RKO (cell line): ENCODE data around the gene AP1S1.
"Not testable (repeated sequence)": the region's sequence is repeated elsewhere in the genome, so short reads cannot be mapped to it uniquely, and the experiment has no call there.

Experiments
- DNase-seq: peaks from one replicate; pipeline ENCODE4 v3.0.0-alpha.2; 2016; ENCODE audit warnings: low spot score

Gene AP1S1

GRCh38 chr7:101201695-101202602 lies 47.7 kb downstream of the AP1S1 start:
- DNase-seq: no peak

DNA sequence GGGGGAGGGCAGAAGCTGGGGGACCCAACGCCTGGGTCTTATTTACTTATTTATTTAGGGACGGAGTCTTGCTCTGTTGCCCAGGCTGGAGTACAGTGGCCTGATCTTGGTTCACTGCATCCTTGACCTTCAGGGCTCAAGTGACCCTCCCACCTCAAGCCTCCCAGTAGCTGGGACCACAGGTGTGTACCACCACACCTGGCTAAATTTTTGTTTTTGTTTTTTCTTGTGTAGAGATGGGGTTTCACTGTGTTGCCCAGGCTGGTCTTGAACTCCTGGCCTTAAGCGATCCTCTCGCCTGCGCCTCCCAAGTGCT lies 48.3 kb downstream of the AP1S1 start:
- DNase-seq: no peak

- DNase-seq: not testable (repeated sequence)
Measured at GRCh38 chr7:101203740-101204738, 49.8 kb downstream of the AP1S1 start.

- no peak for DNase-seq
Measured at GRCh38 chr7:101205901-101206664, 51.8 kb downstream of the AP1S1 start.

DNA sequence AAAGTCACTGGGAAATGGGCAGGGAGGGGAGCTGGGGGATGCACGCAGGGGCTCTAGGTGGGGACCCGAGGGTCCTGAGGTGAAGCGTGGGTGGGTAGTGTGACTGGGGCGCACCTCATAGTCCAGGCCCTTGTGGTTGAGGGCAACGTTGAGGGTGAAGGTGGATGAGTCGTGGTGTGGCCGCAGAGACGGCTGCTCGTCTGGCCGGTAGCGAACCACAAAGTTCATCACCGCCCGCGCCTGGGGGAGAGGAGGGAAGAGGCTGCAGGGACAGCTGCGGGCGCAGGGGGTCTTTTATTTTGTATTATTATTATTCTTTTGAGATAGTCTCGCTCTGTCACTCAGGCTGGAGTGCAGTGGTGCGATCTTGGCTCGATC lies 52.4 kb downstream of the AP1S1 start:
- no peak for DNase-seq

DNA sequence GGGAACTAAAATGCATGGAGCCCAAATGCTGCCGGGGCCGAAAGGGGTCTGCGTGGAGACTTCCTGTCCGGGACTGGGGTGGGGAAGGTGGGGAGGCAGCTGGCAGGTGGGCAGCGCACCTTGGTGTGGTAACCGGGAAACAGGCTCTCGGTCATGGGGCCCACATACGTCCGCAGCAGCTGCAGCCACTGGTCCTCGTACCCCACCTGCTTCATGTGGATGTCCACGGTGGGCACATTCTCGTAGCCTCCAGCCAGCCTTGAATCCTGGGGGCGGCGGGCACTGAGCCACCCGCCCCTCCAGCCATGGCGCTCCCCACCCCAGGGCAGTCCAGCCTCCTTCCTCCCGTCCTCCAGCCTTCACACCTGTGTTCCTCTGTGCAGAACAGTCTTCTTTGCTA lies 53.2 kb downstream of the AP1S1 start:
- DNase-seq: no peak

DNA sequence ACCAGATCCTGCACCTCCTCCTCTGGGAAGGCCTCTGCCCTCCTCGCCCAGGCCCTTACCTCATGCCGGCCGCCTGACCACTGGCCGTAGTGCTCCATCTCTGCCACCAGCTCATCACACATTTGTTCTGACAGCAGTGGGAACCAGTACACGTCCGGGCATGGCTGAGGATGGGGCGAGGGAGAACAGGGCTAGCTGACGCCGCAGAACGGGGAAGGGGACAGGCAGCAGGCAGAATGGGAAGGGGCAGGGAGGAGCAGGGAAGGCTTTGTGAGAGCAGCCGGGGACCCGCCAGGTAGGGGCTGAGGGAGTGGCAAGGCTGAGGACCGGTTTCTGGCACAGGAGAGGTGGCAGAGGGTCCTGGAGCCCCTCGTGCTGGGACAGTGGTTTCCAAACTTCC lies 54.5 kb downstream of the AP1S1 start:
- DNase-seq: no peak

DNA sequence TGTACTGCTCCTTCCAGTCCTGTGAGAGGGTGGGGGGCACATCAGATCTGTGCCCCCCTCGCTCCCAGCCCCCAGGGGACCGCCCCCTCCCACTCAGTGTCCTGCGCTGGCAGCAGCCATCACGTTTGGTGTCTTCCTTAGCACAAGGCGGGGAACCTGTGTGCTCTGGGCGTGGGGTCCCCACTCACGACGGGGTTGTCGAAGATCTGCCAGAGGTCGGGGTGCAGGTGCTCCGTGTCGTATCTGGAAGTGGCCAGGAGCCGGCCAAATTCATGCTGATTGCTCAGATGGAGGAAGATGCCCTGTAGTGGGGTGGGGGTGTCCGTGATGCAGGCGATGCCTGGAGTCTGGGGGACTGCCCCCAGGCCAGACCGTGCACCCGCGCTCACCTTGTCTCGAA lies 55.9 kb downstream of the AP1S1 start:
- DNase-seq: no peak
